ENCODE results near the gene PLA2G12A.

PLA2G12A gene

DNA sequence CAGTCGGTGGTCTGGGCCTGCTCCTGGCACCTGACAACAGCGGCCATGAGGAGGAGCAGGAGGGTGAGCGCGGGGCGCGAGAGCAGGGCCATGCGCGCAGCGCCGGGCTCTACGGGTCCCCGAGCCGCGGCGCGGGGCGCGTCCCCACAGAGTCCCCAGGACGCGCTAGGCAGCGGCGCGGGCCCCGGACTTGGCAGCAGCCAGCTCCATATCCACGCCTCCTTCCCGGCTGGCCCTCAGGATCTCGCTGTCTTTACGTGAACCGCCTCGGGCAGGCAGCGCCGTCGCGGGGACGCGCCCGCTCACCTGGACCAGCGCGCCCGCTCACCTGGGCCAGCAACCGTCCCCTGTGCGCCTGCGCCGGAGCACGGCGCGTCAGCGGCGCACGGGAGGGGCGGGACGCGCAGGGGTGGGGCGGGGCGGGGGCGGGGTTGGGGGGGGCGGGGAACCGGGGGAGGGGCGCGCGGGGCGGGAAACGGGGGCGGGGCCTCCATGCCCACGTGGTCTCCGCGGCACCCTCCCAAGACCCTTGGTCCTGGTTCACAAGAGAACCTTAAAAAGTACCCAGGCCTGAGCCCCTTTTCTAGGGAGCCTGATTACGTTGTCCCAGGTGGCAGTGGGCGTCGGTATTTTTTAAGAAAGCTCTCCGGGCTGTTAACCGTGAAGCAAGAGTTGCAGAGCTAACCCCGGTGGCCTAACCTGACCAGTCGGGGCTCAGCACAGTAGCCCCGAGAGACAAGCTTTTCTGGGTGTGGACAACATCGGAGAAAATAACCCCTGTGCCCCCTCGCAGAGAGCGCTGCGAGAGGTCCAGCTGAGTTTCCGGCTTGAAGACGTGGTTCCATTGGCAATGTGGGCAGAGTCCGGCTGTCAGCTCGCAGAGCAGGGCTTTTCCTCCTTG, at the start of gene PLA2G12A:
Gene PLA2G12A, minus strand, starts transcription at position 353 of the 901 bp plus-strand sequence. Its CDS starts 261 bp downstream, at position 92.
- DNase-seq = peak; percentile 64 to 71

- DNase-seq = no peak
Observed at GRCh38 chr4:109764789-109765402, 35.0 kb upstream of the PLA2G12A start.

- DNase-seq = no peak
Observed at GRCh38 chr4:109764376-109764775, 34.5 kb upstream of the PLA2G12A start.

DNA sequence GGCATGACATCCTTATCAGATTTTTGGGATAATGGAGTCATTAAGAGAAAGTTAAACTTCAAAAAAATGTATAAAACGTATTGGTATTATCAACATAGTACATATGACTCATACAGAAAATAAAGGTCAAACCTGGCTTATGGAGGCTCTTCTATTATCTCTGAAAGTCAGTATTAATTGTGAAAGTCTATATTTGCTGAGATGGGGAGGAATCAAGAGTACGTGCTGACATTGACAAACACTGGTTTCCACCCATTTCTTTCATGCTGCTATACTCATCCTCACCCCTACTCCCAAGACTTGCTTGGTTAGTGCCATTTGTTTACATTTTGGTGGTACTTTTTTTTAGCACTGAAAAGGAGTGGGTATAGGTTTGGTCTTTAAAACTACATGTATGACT, 30.8 kb upstream of the PLA2G12A start:
- DNase-seq = no peak

DNA sequence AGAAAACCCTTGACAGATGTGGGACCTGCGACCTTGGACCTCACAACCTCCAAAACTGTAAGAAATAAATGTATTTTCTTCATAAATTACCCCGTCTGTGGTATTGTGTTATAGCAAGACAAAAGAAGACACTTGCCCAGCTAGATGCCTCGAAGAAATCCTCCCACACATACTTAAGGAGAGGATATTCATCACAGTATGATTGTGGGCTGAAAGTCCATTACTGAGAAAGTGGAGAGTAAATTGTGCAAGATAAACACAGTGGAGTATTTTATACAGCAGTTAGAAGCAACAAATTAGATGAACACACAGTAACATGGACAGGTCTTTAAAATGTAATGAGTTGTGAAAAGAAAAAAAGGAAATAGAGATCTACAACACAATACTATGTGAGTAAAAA, 25.8 kb upstream of the PLA2G12A start:
- no peak for DNase-seq

DNA sequence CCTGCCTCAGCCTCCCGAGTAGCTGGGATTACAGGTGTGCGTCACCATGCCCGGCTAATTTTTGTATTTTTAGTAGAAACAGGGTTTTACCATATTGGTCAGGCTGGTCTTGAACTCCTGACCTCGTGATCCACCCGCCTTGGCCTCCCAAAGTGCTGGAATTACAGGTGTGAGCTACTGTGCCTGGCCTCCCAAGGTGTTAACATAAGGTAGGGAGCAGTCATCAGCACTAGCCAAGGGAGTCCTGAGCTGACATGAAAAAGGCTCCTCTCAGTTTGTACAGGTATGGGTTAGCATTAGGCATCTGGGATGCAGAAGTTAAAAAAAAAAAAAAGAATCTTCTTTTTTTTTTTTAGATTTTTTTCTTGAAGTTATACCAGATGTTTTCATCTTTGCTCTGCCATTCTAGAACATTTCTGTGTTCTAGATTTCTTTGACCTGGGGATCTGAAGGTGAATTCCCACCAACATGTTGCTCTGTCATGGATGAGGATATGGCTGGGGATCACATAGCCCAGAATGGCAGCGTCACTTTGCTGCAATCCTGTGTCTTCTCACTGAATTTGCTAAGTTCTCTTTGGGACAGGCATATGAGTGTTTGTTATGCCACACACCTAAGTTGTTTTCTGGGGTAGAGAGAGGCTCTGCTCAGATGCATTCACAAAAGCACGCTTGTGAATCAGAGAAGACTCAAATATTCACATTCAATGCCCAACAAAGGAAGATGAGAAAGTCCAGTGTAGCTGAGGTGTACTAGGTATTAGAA, 24.4 kb upstream of the PLA2G12A start:
- DNase-seq = no peak

DNA sequence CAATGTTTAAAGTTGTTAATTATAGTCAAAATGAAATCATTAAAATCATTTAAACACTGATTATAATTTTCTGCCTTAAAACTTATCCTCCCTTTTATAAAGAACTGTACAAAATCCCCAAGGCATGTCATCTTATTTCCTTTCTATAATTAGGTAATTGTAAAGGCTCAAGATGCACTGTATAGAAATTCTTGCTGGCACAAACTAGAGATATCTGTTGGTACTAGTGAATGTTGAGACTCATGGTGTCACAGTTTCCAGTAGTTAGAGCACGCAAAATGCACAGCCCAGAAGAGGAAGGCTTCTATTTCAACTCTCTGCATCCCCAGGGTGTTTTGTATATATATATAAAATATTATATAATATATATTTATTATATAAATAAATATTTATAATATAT, 22.7 kb upstream of the PLA2G12A start:
- no peak for DNase-seq

- DNase-seq = no peak
Observed at GRCh38 chr4:109751852-109752251, 22.0 kb upstream of the PLA2G12A start.

GRCh38 chr4:109750652-109751244, 20.9 kb upstream of the PLA2G12A start:
- no peak for DNase-seq

- DNase-seq = no peak
Observed at GRCh38 chr4:109749388-109750082, 19.7 kb upstream of the PLA2G12A start.

DNA sequence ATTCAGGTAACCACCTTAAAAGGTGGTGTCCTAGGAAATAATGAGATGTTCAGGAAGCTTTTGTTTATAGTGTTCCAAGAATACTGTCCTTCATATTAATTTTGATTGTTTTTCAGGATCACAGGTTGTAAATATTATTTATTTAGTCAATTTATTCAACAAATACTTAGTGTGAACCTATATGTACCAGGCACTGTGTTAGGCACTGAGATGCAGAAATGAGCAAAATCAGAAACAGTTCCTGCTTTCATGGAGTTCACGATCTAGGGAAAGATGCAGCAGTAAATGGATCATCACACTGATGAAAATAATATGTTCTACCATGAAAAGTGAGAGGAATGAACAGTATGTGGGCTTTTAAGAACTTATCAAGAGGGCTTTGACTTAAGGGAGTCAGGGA, 18.2 kb upstream of the PLA2G12A start:
- DNase-seq = no peak

DNA sequence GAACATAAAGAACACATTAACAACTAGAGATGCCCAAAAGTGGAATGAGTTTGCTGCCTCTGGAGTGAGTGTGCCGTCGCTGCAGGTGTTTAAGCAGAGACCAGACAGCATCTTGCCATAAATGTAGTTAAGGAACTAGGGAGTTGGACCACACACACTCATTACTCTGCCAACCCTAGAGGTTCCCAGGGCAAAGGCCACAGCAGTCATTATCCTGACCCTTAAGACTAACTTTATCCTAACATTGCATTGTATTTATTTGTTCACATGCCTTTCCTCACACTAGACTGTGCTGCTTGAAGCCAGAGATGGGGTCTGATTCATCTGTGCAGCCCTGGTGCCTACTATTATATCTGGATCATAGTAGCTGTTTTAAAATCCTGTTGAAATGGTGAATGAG, 16.9 kb upstream of the PLA2G12A start:
- DNase-seq = no peak

GRCh38 chr4:109745830-109746229, 16.0 kb upstream of the PLA2G12A start:
- no peak for DNase-seq

GRCh38 chr4:109739547-109739946, 9.7 kb upstream of the PLA2G12A start:
- DNase-seq = no peak

GRCh38 chr4:109738104-109738872, 8.4 kb upstream of the PLA2G12A start:
- no peak for DNase-seq

DNA sequence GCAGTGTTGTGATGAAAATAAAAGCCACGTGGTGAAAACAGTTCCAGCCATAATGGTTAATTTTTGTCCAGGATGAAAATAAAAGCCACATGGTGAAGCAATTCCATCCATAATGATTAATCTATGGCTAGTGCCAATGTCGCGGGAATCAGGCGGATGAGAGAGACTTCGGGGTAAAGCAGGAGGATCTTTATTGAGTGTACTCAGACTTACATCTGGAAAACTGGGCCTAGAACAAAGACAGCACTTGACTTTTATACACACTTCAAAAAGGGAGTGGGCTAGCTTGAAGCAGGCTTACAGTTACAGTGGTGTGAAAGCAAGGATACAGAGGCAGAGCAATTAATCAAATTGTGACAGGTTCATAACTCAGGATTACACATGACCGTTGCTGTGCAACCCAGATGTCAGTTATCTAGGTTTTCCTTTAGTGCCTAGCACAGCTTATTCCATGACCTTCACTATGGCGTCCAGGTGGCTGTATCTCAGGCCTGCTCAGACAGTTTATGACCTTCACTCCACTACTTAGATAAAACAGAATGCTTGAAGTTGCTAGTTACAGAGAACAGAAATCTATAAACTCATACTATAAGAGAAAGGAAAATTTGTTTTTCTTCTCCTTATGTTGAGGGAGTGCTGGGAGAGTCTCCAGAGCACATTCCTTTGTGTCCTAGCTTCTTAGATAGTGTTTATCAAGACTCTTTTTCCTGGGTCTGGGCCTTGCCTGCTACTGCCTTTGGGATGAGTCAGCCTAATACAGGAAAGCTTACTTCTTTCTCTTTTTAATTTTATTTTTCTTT, 5.9 kb upstream of the PLA2G12A start:
- no peak for DNase-seq

DNA sequence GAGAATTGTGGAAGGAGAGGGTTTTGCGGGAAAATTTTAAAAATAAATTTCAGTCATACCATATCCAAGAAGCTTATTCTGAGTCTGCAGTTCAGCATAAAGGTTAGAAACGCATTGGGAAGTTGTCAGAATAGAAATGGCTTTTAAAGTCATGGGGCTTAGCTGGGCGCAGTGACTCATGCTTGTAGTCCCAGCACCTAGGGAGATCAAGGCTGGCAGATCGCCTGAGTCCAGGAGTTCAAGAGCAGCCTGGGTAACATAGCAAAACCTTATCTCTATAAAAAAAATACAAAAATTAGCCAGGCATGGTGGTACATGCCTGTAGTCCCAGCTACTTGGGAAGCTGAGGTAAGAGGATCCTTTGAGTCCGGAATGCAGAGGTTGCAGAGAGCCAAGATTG, 3.9 kb upstream of the PLA2G12A start:
- DNase-seq = no peak

- DNase-seq = no peak
Observed at GRCh38 chr4:109730619-109731545, 1.0 kb upstream of the PLA2G12A start.

GRCh38 chr4:109729117-109729717, 653 bp downstream of the PLA2G12A start:
- peak in 1 of 2 experiments; percentile 34 for DNase-seq

All from activated CD4-positive, alpha-beta T cell treated with anti-CD3 and anti-CD28 coated beads, Interleukin-2, amount 50 U/mL, for 4 hours (primary cell).